AG04450 (cell line): ENCODE results near the gene DOCK8. TPM values are rescaled to one million over a fixed set of nuclear protein-coding genes. Genes with fewer than 3 reads are reported as not detected.

Experiments
- CTCF ChIA-PET: fragments of 300-600, 350-600 bp; formaldehyde crosslinking; extraction: SDS; loops from one replicate; lab custom pipeline; 2022; ENCODE audit warnings: antibody characterized with exemption, inconsistent platforms; lab: Charles Lee
- POLR2A ChIA-PET: fragments of 350-600 bp; formaldehyde crosslinking; extraction: SDS; loops from one replicate; lab custom pipeline; 2021; ENCODE audit warnings: antibody characterized with exemption, inconsistent platforms; lab: Yijun Ruan, JAX
- DNase-seq: peaks from one replicate; pipeline ENCODE4 v3.0.0-alpha.2; 2011; ENCODE audit warnings: low read depth, low spot score
- H3K27ac ChIP-seq: one replicate; pipeline ENCODE4 v1.5.1; 2012; ENCODE audit warnings: low read depth, low read length, control low read depth
- H3K27me3 ChIP-seq: one replicate; pipeline ENCODE4 v1.6.0; 2012; ENCODE audit warnings: low read length; ENCODE audit not compliant: control insufficient read depth, insufficient read depth
- H3K4me3 ChIP-seq: 2 replicates; pipeline ENCODE4 v1.5.1; 2011; ENCODE audit warnings: mild to moderate bottlenecking, low read depth, low read length, control low read depth
- H3K9me3 ChIP-seq: 2 replicates; pipeline ENCODE4 v1.5.1; 2012; ENCODE audit warnings: low read length; ENCODE audit not compliant: control insufficient read depth, insufficient read depth
- CTCF ChIP-seq: IDR thresholded peaks from 2 replicates; pipeline ENCODE4 v1.5.1; 2011; ENCODE audit warnings: low read depth, low read length, control low read depth, inconsistent platforms
- polyA plus RNA-seq: library from polyadenylated mRNA; depleted of rRNA; stranded (reverse); fragments of >200 nt; gene quantifications from 2 replicates; pipeline ENCODE4 v1.2.3, GENCODE V29; 2011

The DOCK8 gene
- polyA plus RNA-seq, 1 experiment = not detected

- CTCF ChIA-PET = no interaction called here
These were observed 137.3 kb downstream of the DOCK8 start for GRCh38 chr9:351916-352315.

GRCh38 chr9:353077-353476, 138.4 kb downstream of the DOCK8 start:
- ChIA-PET CTCF (no interaction called here), POLR2A (no interaction called here)
- Histone ChIP-seq H3K4me3 (no peak overlapping the region), H3K9me3 (no peaks in the 10 kb centered on the region), H3K27ac (no peak overlapping the region), H3K27me3 (no peaks in the 10 kb centered on the region)
- no peak for TF ChIP-seq CTCF
- DNase-seq = no peak

More at GRCh38 chr9:351916-352315, 137.3 kb downstream of the DOCK8 start:
- DNase-seq = no peak
- Histone ChIP-seq H3K4me3 (no peak overlapping the region), H3K27ac (no peak overlapping the region), H3K27me3 (no peaks in the 10 kb centered on the region), H3K9me3 (no peaks in the 10 kb centered on the region)
- no peak for TF ChIP-seq CTCF
- POLR2A ChIA-PET = no interaction called here

GRCh38 chr9:354453-354852, 139.8 kb downstream of the DOCK8 start:
- TF ChIP-seq CTCF = no peak
- CTCF ChIA-PET = interaction anchor here (0.7 kb wide), 1 partner anchor 650 kb away, joined by 3 read pairs; no protein-coding TSS in a partner anchor

GRCh38 chr9:357560-357959, 142.9 kb downstream of the DOCK8 start:
- DNase-seq = no peak
- ChIA-PET POLR2A (no interaction called here), CTCF (no interaction called here)
- no peaks in the 10 kb centered on the region for H3K27me3 ChIP-seq
- H3K9me3 ChIP-seq = no peaks in the 10 kb centered on the region
- no peak overlapping the region for H3K27ac ChIP-seq
- no peak overlapping the region for H3K4me3 ChIP-seq
- no peak for TF ChIP-seq CTCF

More at GRCh38 chr9:354453-354852, 139.8 kb downstream of the DOCK8 start:
- no peaks in the 10 kb centered on the region for H3K27me3 ChIP-seq
- POLR2A ChIA-PET = no interaction called here
- no peak overlapping the region for H3K27ac ChIP-seq
- no peak for DNase-seq
- no peaks in the 10 kb centered on the region for H3K9me3 ChIP-seq
- no peak overlapping the region for H3K4me3 ChIP-seq

GRCh38 chr9:362561-363273, 148.1 kb downstream of the DOCK8 start:
- no peak for DNase-seq
- H3K27ac ChIP-seq = no peak overlapping the region

More at GRCh38 chr9:362561-363273, 148.1 kb downstream of the DOCK8 start:
- Histone ChIP-seq H3K27me3 (no peaks in the 10 kb centered on the region), H3K9me3 (no peaks in the 10 kb centered on the region), H3K4me3 (no peak overlapping the region)
- TF ChIP-seq CTCF = no peak
- ChIA-PET CTCF (no interaction called here), POLR2A (no interaction called here)
